Activated T-helper 1 cell treated with Interleukin-2 at 50 U/mL for 16 hours (primary cell): ENCODE results near the gene PEX16.

Experiments
- DNase-seq: peaks from one replicate; pipeline ENCODE4 v3.0.0-alpha.2; 2020; ENCODE audit warnings: low read depth

The PEX16 gene

DNA sequence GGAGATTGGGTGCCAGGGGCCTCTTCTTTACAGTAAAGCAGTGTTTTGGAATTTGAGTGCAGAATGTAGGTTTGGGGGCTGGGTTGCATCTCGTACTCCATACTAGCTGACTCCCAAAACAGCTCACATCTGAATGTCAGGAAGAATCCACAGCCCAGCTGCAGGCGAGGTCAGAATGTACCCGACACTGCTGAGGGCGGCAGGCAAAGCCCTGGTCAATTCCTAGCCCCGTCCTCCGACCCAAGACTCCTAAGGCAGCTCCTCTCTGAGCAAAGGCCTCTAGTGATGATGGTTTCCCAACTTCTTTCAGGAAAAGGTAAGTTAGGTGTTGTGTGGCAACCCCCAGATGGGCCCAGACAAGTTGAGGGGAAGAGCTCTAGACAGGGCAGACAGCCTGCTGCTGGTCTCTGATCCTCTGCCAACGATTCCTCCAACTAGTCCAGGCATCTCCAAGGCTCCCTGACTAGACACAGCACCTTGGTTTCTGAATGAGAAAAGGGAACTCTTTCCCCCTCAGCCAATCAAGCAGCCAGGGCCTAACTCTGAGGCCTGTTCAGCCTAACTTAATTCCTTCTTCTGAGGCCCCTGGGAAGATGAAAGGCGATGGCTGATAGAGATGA lies 13.4 kb upstream of the PEX16 start:
- DNase-seq = no peak

DNA sequence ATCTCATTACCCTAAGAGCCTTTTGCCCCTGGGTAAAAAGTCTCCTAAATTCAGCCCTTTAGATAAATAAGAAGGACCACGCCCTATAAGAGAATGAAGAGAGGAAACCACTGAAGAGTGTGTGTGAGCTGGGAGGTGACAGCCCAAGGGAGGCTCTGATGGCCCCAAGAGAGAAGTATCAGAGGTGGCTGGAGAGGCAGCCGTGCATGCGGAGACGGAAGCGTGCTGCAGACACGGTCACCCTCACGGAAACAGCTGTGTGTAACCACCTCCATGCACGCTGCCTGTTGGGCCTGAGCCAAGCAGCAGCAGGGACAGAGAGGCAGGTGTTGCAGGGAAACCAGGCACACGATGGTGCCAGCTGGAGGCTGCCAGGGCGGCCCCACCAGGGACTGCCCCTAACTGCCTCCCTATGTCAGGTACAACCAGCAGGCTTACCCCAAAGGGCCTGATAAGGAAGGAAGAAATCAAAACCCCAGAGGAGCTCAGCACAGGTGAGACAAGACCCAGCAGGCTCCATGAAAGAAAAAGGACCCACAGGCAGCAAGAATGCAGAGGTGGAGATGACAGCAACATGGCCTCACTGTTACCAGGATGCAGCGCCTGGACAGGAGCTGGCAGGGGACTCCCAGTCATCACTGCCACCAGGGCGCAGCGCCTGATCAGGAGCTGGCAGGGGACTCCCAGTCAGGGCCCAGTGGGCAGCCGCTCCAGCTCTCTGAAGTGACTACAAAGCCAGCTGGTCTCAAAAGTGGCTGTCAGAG lies 12.5 kb upstream of the PEX16 start:
- DNase-seq = peak; percentile 31

DNA sequence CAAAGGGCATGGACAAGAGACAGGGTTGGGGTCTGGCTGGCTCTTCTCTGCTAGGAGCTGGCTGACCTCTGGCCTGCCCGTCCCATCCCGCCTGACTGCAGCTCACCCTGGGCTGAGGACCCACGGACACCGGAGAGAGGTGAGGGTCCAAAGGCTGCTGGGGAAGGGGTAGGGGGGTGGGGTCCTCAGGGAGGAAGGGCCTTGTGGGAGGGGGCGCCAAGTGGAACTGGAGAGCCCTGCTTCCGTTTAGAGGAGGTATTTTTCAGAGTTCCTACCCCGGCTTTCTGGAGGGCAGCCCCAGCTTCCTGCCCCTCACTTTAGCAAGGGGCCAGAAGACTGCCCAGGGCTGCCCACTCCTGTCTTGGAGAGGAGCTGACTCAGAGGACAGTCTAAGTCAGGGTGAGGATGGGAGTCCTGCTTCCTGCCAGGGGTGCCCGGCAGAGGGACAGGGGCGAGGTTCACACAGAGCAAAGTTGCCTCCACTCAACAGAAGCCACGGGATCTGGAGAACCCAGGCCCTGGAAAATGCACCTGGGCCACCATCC lies 11.9 kb upstream of the PEX16 start:
- DNase-seq = no peak

DNA sequence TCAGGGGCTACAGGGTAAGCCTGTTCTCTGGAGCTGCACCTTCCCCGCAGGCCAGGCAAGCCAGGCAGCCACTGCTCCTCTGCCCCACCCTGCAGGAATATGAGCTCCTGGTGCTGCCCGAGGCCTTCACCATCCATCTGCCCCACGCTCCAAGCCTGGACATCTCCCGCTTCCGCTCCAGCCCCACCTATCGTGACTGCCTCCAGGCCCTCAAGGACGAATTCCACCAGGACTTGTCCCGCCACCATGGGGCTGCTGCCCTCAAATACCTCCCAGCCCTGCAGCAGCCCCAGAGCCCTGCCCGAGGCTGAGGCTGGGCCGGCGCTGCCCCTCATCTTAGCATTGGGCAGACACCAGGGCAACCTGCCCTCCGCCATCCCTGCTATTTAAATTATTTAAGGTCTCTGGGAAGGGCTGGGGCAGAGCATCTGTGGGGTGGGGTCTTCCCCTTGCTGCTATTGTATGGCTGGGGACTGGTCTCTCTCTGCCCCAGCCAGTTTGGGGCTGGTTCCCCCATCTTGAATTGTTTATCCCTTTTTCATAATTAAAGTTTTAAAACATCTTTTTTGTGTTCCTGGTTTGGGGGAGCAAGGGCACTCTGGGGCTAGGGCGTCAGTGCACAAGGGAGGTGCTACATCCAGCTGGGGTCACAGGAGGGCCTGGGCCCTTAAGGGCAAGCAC lies 11.0 kb upstream of the PEX16 start:
- DNase-seq = no peak

DNA sequence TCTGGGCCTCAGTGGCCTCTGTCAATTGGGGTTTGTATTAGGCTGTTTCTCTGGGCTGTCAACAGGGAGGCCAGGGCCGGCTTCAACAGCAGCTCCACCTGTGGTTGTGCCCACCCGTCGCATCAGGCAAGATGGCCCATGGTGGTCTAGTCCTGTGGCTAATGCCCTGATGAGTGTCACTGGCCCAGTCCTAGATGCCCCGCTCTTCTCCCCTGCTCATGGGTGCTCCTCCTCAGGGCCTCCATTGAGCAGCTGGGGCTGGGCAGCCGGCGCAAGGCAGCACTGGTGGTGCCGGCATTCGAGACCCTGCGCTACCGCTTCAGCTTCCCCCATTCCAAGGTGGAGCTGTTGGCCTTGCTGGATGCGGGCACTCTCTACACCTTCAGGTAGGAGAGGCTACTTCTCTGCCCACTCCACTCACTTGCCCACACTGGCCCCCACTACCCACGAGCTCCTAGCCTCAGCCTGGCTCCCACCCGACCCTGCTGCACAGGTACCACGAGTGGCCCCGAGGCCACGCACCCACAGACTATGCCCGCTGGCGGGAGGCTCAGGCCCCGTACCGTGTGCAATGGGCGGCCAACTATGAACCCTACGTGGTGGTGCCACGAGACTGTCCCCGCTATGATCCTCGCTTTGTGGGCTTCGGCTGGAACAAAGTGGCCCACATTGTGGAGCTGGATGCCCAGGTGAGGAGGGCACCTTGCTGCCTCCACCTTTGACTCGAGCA lies 10.2 kb upstream of the PEX16 start:
- no peak for DNase-seq

DNA sequence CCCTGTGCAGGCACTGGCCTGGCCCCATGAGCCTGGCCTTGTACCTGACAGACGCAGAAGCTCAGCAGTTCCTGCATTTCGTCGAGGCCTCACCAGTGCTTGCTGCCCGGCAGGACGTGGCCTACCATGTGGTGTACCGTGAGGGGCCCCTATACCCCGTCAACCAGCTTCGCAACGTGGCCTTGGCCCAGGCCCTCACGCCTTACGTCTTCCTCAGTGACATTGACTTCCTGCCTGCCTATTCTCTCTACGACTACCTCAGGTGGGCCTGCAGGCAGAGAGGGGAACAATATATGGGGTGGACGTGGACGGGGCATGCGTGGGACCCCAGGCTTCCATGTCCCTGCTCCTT lies 9.6 kb upstream of the PEX16 start:
- DNase-seq = no peak

DNA sequence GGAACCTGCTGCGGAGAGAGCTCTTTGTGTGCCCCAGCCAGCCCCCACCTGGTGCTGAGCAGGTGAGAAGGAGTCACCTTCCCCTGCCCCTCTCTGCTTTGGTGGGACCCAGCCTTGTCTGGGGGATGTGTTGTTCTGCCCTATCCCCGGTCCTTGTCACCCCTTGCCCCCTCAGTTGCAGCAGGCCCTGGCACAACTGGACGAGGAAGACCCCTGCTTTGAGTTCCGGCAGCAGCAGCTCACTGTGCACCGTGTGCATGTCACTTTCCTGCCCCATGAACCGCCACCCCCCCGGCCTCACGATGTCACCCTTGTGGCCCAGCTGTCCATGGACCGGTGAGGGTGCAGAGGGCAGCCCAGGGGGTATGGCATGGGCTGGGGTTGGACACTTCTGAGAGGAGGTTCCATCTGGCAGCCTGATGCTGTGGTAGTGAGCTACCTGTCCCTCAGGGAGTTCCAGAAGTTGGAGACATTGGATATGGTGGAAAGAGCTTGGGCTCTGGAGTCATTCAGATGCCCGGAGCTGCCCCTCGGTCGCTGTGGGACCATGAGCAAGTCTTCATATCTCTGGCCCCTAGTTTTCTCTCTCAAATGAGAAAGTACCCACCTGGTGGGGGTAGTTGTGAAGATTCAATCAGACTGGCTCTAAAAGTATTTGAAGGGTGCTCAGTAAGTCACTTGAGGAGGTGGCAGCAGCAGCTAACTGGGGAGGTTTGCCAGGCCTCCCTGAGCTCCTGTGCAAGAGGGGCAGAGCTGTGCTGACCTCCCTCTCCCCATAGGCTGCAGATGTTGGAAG lies 9.1 kb upstream of the PEX16 start:
- no peak for DNase-seq

DNA sequence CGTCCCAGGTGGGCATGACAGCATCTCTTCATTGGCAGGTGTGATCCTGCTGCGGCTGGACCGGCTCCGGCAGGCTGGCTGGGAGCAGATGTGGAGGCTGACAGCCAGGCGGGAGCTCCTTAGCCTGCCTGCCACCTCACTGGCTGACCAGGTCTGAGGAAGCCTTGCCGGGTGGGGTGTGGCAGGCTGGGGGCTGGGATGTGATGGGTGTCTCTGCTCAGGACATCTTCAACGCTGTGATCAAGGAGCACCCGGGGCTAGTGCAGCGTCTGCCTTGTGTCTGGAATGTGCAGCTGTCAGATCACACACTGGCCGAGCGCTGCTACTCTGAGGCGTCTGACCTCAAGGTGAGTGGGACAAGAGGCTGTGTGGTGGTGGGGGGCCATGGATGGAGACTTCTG lies 8.3 kb upstream of the PEX16 start:
- DNase-seq = no peak

DNA sequence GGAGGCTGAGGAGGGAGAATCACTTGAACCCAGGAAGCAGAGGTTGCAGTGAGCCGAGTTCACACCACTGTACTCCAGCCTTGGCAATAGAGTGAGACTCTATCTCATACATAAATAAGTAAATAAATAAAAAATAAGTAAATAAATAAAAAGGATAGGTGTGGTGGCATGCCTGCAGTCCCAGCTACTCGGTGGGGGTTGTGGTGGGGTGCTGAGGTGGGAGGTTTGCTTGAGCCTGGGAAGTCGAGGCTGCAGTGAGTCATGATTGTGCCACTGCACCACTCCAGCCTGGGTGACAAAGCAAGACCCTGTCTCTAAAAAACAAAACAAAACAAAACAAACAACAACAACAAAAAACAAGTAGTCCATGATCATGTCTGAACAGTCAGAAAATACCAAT lies 7.9 kb upstream of the PEX16 start:
- DNase-seq = no peak

DNA sequence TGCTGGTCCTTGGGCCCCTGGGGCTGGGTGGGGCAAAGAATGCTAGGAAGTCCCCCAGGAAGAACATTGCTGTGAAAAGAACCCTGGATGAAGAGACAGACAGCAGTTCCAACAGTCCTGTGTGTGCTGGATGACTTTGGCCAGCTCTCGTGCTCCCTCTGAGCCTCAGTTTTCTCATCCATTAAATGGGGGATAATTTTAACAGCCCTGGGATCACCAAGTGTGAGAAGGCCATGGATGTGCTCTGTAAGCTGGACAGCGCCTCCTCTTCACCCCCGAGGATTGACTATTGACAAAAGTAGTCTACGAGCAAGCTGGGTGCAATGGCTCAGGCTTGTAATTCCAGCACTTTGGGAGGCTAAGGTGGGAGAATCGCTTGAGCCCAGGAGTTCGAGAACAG lies 7.2 kb upstream of the PEX16 start:
- no peak for DNase-seq

DNA sequence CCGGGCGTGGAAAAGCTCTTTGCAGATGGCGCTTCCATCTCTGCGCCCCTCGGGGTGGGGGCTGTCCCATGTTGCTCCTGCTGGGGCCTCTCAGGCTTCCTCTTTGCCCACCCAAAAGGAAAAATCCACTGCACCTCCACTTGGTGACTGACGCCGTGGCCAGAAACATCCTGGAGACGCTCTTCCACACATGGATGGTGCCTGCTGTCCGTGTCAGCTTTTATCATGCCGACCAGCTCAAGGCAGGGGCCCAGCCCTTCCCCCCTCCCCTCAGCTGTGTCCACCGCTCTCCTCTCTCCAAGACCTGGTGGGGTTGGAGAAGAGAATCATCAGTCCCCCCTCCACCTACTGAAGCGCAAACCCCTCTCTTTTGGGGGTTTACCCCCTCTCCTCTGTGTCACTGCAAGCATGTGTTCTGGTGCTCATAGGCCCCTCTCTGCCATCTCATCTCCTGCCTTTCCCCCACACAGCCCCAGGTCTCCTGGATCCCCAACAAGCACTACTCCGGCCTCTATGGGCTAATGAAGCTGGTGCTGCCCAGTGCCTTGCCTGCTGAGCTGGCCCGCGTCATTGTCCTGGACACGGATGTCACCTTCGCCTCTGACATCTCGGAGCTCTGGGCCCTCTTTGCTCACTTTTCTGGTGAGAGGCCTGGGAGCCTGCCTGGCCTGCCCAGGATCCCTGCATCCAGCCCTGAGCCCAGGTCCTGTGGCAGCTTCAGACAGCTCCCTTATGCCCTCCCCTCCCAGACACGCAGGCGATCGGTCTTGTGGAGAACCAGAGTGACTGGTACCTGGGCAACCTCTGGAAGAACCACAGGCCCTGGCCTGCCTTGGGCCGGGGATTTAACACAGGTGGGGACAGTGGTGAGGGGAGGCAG lies 6.6 kb upstream of the PEX16 start:
- DNase-seq = no peak

DNA sequence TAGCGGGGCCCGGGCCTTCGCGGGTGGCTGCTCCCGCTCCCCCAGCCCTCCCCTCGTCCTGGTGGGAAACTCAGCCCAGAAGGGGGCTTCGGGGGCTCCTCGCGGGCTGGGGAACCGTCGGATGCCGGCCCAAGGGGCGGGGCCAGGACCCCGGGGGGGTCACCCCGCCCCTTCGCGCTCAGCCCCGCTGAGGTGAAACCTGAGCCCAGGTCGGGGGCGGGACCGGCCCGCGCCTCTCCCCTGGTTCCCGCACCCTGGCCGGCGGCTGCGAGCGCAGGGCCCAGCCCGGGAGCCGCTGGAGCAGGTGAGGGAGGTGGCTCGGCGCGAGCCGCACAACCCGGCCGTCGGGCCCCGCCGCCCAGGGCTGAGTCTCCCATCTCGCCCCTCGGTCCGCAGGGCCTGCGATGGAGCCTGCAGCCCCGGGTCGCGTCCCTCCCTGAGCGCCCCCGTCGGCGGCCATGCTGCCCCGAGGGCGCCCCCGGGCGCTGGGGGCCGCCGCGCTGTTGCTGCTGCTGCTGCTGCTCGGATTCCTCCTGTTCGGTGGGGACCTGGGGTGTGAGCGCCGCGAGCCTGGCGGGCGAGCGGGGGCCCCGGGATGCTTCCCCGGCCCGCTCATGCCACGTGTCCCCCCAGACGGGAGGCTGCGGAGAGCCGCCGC lies 4.9 kb upstream of the PEX16 start, which contains the start of gene LARGE2:
LARGE2 (plus strand) TSS at position 232 of the 658 bp plus-strand sequence; CDS start at position 459, 227 bp downstream.
- no peak for DNase-seq

DNA sequence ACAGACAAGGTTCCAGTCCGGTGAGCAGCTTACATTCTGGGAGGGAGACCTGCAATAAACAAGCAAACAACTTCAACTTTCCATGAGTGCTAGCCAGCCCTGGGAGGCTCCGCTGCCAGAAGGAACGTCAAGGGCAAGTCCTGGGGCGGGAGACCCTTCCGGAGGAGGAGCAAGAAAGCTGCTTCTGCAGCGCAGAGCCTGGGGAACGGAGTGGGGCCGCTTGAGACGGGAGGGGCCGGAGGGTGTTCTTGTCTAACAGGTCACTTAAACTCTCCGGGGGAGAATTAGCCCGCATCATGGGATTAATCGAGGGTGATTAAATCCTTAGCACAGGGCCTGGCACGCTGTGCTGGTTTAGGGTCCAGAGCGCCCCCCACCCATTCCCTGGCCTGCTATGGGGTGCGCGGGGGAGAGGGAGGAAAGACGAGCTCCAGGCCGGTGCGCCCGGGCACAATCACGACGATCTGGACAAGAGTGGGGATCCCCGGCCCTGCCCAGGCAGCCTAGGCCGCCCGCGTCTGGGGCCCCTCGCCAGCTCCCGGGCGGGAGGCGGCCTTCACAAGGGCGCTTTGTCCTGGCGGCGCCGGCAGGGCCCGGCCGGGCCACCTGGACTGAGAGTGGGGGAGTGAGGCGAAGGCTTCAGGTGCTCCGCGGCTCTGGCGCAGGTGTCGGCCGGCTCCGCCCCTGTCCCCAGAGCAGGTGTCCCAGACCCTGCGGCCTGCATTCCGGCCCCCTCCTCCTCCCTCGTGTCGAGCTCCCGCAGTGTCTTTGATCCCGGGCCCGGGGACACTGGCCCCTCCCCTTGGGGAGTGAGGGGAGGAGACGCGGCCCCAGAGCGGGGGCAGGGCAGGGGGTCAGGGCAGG lies 4.1 kb upstream of the PEX16 start:
- DNase-seq = no peak

DNA sequence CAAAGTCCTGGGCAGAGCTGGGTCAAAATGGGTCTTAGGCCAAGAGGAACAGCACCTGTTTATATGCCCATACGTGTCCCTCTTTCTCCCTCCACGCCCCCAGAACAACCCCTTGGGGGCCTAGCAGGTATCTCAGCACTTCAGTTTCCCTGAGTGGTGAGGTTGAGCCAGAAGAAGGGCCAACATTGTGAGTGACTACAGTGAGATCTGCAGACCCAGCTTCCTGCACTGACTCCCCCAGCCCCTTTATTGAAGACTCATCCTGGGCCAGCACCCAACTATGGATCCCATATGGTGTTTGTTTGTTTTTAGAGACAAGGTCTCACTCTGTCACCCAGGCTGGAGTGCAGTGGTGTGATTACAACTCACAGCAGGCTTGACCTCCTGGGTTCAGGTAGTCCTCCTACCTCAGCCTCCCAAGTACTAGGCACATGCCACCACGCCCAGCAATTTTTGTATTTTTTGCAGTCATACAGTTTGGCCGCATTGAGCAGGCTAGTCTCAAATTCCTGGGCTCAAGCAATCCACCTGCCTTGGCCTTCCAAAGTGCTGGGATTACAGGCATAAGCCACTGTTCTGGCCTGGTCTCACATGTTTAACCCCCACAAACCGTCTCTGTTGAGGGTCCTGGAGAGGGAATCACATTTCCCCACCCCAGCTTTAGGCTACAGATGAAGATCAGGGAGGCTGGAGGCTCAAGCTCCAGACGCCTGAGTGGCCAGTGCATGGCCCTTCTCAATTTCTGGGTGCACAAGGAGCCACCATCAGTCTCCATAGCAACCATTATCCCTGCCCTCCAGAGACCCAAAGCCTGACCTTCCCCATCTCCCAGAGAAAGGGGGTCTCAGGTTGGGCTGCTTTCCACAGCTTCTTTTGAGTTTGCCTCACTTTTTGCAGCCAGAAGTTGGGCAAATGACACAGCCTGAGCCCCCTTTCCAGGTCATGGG lies 3.1 kb upstream of the PEX16 start:
- no peak for DNase-seq

DNA sequence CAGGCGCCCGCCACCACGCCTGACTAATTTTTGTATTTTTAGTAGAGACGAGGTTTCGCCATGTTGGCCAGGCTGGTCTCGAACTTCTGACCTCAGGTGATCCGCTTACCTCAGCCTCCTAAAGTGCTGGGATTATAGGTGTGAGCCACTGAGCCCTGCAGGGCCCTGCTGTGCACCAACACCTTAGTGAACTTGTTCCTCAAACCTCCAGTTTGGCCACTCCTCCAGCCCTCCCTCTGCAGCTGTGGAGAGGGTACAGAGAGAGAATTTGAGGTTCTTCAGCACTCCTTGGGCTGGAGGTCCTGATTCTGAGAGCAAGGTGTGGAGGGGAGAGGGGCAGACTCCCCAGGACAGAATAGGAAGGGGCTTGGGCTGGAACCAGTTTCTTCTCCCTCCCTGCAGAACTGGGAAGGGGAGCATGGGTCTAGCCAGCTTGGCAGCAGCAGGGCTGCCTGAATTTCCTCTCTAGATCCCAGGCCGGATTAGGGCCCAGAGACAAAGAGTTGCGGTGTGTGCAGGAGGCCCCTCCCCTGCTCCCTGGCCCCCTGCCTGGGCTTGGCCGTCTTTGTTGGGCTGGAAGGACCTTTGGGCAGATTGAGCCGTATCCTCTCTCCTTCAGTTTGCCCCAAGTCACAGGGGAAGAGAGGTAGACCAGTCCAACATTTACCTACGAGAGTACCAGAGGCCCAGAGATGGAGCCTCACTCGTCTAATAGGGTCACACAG lies 2.3 kb upstream of the PEX16 start:
- DNase-seq = no peak

DNA sequence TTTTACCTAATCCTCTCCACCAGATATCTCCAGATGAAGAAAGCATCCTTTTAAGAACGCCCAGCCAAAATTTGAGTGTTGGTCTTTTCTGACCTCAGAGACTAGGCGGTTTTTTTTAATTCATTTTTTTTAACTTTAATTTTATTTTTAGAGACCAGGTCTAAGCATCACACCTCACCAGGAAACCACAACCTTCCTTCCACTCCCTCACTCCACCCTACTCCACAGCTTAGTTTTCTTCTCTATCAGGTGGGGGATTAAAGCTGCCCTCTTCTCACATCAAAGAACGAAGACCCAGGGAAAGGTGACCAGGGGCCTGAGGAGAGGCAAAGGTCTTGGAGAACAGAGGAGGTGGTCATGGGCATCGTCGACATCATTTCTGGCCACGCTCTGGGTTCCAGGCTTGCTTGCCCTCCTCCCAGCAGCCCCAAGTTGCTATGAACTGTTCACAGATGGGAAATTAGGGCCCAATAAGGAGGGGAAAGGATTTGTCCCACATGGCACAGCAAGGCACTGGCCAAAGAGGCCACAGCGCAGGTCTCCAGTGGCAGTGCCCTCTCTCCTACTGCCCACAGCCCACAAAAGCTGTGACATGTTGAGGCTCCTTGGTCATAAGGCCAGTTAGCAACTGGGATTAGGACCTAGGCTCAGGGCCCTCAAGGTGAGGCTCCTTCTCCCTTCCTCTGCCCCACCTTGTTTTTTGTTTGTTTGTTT lies 1.4 kb upstream of the PEX16 start:
- no peak for DNase-seq
